ENCODE data around the gene NTM. TPM values are rescaled to one million over a fixed set of nuclear protein-coding genes. Genes with fewer than 3 reads are reported as not detected.
"Not testable (repeated sequence)": the region's sequence is repeated elsewhere in the genome, so short reads cannot be mapped to it uniquely, and the experiment has no call there.

NTM gene
- total RNA-seq, 3 donors from 2014 or later = 0.66 to 9.0 (median 1.0) TPM

DNA sequence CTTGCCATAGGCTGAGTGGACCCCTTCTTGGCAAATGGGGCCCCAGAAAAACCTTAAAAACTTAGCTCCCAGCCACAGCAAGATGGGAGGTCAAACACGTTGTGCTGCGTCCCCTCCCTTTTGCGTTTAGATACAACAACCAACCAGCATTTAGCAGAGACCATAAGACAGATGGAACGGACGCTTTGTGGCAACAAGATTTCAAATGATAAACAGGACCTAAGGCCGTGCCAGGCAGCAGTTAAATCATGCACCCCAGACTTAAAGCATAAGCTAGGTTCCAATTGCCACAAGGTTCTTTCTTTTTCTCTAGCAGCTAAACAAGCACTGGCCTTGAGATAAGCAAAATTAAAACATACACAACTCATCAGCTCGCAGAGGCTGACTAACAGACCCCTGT, 39.4 kb upstream of the NTM start:
- Histone ChIP-seq H3K4me1 (no peaks in the 10 kb centered on the region), H3K36me3 (no peaks in the 10 kb centered on the region), H3K4me3 (no peak overlapping the region), H3K9me3 (no peaks in the 10 kb centered on the region), H3K27me3 (peaks cover 0 to 3% of the 10 kb centered on the region in 2 donors), H3K27ac (no peak overlapping the region)
- no peak for DNase-seq (ENCODE audit: low spot score in 2 of 2)
- intact Hi-C loops (cut with DNase I; ENCODE audit: low total_unique reads) = no loop called here
- TF ChIP-seq POLR2A (IDR thresholded peaks at IDR 0.05) (no peak), POLR2AphosphoS5 (IDR thresholded peaks at IDR 0.05) (no peak)
- TF ChIP-seq, protein P1, sequence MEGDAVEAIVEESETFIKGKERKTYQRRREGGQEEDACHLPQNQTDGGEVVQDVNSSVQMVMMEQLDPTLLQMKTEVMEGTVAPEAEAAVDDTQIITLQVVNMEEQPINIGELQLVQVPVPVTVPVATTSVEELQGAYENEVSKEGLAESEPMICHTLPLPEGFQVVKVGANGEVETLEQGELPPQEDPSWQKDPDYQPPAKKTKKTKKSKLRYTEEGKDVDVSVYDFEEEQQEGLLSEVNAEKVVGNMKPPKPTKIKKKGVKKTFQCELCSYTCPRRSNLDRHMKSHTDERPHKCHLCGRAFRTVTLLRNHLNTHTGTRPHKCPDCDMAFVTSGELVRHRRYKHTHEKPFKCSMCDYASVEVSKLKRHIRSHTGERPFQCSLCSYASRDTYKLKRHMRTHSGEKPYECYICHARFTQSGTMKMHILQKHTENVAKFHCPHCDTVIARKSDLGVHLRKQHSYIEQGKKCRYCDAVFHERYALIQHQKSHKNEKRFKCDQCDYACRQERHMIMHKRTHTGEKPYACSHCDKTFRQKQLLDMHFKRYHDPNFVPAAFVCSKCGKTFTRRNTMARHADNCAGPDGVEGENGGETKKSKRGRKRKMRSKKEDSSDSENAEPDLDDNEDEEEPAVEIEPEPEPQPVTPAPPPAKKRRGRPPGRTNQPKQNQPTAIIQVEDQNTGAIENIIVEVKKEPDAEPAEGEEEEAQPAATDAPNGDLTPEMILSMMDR (IDR thresholded peaks at IDR 0.05) = no peak

DNA sequence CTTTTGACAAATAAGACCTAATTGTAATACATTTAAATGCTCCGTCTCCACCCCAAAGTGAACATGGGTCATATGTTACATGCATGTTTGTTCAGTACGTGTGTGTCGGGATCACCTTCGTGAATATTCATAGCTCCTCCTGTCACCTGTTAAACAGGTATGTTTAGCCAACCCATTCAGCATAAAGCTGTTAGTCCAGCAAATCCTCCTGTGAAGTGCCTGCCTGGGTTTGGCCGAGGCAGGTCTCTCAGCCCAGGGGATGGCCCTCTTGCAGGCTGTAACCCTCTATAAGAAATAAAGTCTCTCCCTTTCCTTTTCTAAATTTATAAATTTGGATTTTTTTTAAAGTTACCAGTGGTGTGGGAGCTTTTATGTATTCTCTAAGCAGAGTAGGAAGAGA, 38.9 kb upstream of the NTM start:
- Histone ChIP-seq H3K36me3 (no peaks in the 10 kb centered on the region), H3K4me3 (no peak overlapping the region), H3K27me3 (peaks cover 0 to 3% of the 10 kb centered on the region in 2 donors), H3K27ac (no peak overlapping the region), H3K4me1 (no peaks in the 10 kb centered on the region), H3K9me3 (no peaks in the 10 kb centered on the region)
- TF ChIP-seq POLR2AphosphoS5 (IDR thresholded peaks at IDR 0.05) (no peak), POLR2A (IDR thresholded peaks at IDR 0.05) (no peak)
- TF ChIP-seq, protein P1 (IDR thresholded peaks at IDR 0.05) = no peak
- intact Hi-C loops (cut with DNase I; ENCODE audit: low total_unique reads) = no loop called here
- no peak for DNase-seq (ENCODE audit: low spot score in 2 of 2)

DNA sequence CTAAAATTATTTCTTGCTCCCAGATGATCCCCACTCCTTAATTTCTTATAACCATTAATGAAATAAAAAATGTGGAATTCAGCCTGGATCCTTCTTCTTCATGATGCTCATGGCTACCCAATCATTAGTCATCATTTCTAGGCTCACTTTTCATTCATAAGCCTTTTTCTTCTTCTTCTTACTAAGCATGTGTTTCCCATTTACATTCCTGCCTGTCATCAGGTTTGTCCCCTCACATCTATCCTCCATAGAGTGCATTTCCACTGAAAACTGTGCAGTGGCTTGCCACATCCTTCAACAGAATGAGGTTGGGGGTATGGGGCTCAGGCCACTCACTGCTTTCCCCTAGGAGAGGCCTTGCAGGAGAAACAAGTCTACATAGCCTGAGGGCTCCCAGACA, 35.8 kb upstream of the NTM start:
- TF ChIP-seq, protein P1 (IDR thresholded peaks at IDR 0.05) = no peak
- TF ChIP-seq POLR2A (IDR thresholded peaks at IDR 0.05) = no peak
- TF ChIP-seq POLR2AphosphoS5 (IDR thresholded peaks at IDR 0.05) = no peak
- no peak for DNase-seq (ENCODE audit: low spot score in 2 of 2)
- H3K4me3 ChIP-seq = no peak overlapping the region
- no peak overlapping the region for H3K27ac ChIP-seq
- H3K27me3 ChIP-seq = peaks cover 0 to 4% of the 10 kb centered on the region in 2 donors
- intact Hi-C loops (cut with DNase I; ENCODE audit: low total_unique reads) = no loop called here
- H3K4me1 ChIP-seq = no peaks in the 10 kb centered on the region
- no peaks in the 10 kb centered on the region for H3K36me3 ChIP-seq
- H3K9me3 ChIP-seq = no peaks in the 10 kb centered on the region

DNA sequence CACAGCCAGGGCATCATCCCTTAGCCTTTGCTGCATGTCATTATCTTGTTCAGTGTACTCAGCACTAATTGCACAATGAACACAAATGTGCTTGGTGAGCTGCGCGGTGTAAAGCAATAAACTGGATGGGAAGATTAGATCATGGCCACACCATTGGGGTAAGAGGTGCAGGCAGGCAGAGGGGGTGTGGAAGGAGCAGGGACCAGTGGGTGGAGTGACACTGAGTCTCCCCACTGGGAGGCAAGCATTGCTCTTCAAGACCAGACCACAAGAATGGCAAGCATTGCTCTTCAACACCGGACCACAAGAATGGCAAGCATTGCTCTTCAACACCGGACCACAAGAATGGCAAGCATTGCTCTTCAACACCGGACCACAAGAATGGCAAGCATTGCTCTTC, 28.5 kb upstream of the NTM start:
- H3K36me3 ChIP-seq; intact Hi-C loops (cut with DNase I; ENCODE audit: low total_unique reads); H3K9me3 ChIP-seq; H3K27ac ChIP-seq; H3K4me3 ChIP-seq; H3K27me3 ChIP-seq; H3K4me1 ChIP-seq: not testable (repeated sequence)
- DNase-seq (ENCODE audit: low spot score in 2 of 2) = peak in 1 of 2 donors; percentile 53

DNA sequence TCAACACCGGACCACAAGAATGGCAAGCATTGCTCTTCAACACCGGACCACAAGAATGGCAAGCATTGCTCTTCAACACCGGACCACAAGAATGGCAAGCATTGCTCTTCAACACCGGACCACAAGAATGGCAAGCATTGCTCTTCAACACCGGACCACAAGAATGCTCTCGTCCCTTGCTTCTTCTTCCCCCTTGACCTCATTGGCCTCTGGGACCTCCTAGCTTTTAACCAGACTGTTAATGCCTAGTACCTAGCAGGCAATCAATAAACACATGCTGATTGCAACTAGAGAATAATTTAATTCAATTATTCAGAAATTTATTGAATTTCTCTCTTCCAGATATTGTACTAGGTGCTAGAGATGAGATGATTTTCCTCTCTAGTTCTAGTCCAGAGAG, 28.0 kb upstream of the NTM start:
- DNase-seq (ENCODE audit: low spot score in 2 of 2); intact Hi-C loops (cut with DNase I; ENCODE audit: low total_unique reads); H3K9me3 ChIP-seq; H3K27me3 ChIP-seq; H3K4me3 ChIP-seq; H3K27ac ChIP-seq; H3K36me3 ChIP-seq; H3K4me1 ChIP-seq: not testable (repeated sequence)

DNA sequence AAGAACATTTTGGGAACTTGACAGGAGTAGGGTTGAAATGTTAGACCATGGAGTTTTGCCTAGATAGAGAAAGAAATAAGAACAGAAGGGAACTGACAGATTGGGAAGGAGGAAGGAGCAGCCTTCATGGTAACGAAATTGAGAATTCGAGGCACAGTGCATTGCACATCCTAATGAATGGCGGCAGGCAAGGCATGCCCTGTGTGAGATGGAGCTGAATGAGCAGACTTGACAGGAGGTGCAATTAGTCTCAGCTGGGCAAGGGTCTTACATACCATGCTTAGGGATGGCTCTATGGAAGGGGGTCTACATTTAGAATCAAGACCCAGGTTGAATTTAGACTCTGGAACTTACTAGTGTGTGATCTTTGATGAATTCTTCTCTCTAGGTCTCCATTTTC, 25.0 kb upstream of the NTM start:
- Histone ChIP-seq H3K27ac (no peak overlapping the region), H3K9me3 (no peaks in the 10 kb centered on the region), H3K4me1 (no peaks in the 10 kb centered on the region), H3K36me3 (no peaks in the 10 kb centered on the region), H3K4me3 (no peak overlapping the region), H3K27me3 (no peaks in the 10 kb centered on the region)
- intact Hi-C loops (cut with DNase I; ENCODE audit: low total_unique reads) = no loop called here
- no peak for DNase-seq (ENCODE audit: low spot score in 2 of 2)
- TF ChIP-seq POLR2AphosphoS5 (IDR thresholded peaks at IDR 0.05) (no peak), POLR2A (IDR thresholded peaks at IDR 0.05) (no peak)
- TF ChIP-seq, protein P1 (IDR thresholded peaks at IDR 0.05) = no peak

Data from breast epithelium (tissue), 4 donors.